GM10266 (cell line): ENCODE measurements around the gene SLC5A6.

ENCODE experiments used
- DNase-seq: peaks from one replicate; pipeline ENCODE4 v3.0.0; 2012; ENCODE audit errors: extremely low spot score
- CTCF ChIP-seq: IDR thresholded peaks from 2 replicates; pipeline ENCODE4 v1.5.1; 2012; ENCODE audit warnings: mild to moderate bottlenecking, low read depth; ENCODE audit not compliant: control insufficient read depth, insufficient read depth; ENCODE audit errors: missing control alignments

Gene SLC5A6

GRCh38 chr2:27174638-27175037 is 37.4 kb downstream of the SLC5A6 start:
- no peak for DNase-seq
- no peak for TF ChIP-seq CTCF

GRCh38 chr2:27171351-27171848 is 40.7 kb downstream of the SLC5A6 start:
- TF ChIP-seq CTCF: no peak
- DNase-seq: no peak

GRCh38 chr2:27170581-27171337 is 41.3 kb downstream of the SLC5A6 start:
- no peak for TF ChIP-seq CTCF
- no peak for DNase-seq

DNA sequence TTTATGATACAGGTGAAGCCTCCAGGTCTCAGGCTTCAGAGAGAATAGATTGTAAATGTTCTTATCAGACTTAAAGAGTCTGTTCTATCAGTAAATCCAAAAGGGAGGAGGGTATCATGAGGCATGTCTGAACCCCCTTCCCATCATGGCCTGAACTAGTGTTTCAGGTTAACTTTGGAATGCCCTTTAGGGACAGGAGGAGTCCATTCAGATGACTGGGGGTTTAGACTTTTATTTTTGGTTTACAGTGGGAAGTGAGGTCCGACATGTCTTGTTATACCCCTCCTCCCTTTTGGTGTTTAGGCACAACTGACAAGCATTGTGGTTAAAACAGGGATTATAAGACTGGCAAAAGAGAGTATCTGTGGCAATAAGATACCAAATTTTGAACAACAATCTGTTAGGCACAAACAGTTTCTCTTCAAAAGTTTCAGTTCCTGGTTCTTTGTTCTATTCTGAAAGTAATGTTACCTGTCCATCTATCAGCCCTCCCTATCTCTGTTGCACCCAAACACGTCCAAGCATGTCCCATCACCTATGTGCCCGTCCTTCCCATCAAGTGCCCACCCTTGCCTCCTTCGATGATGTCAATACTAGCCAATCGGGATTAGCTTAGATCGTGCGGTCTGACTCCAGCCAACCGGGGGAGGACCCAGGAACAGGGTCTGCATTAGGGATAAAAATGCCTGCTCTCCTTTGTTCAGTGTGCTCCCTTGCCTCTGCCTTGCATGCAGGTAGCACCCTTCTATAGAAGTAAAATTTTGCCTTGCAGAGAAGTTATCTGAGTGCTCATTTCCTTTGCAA is 46.9 kb downstream of the SLC5A6 start:
- DNase-seq: no peak
- TF ChIP-seq CTCF: no peak

DNA sequence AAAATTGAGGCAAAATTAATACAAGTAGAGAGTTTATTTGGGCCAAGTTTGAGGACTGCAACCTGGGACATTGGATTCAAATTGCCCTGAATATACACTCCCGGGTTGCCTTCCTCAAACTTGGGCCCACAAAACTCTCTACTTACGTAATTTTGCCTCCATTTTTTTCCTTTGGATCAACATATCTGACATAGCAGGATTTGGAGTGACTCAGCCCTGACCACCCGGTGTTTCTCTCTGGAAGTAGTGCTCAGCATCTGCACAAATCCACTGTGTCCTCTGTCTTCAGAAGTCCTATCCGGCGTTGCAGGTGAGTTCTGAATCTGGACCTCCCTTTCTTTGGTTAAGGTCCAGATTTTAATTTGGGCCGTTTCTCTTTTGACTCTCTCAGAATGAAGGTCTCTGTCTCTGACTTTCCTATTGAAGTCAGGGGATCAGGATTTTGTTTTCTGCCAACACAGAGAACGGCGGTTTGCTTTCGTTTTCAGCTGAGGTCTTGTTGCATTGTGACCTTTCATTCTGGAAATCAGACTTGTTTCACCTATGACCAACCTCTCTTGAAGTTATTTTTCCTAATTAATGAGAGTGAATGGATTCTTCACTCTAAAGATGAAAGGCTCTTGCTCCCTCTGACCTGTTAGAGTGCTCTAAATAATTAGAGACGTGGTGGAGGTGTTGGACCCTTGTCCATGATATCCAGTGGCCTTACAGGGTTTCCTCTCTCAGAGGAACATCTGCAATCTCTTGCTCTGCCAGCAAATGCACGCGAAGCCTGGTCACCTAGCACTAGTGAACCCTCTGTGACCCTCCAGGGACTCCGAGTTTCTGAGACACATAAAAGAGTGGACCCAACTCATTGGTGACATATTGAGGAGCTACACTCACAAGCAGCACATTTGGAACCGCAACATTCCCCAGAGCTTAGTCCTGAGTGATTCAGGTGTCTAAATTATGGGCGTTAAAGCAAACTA is 49.6 kb downstream of the SLC5A6 start:
- no peak for TF ChIP-seq CTCF
- no peak for DNase-seq

DNA sequence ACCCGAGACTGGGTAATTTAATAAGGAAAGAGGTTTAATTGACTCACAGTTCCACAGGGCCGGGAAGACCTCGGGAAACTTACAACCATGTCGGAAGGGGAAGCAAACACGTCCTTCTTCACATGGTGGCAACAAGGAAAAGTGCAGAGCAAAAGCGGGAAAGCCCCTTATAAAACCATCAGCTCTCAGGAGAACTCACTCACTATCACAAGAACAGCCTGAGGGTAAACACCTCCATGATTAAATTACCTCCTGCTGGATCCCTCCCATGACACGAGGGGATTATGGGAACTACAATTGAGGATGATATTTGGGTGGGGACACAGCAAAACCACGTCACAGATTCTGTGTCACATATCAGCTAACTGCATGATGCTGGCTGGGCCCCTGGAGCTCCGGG is 51.9 kb downstream of the SLC5A6 start:
- no peak for TF ChIP-seq CTCF
- no peak for DNase-seq
